IPS-18c (cell line): ENCODE measurements around the gene MUC15.

Source experiments
- H3K4me3 ChIP-seq: 2 replicates; pipeline ENCODE4 v1.7.0; 2013; ENCODE audit warnings: low read depth, mild to moderate bottlenecking, low read length, moderate library complexity; ENCODE audit not compliant: insufficient read depth
- H3K9me3 ChIP-seq: one replicate; pipeline ENCODE4 v1.6.1; 2013; ENCODE audit warnings: mild to moderate bottlenecking, low read length, moderate library complexity; ENCODE audit not compliant: control insufficient read depth, insufficient read depth

The MUC15 gene

GRCh38 chr11:26580929-26581328, 8.9 kb upstream of the MUC15 start:
- H3K9me3 ChIP-seq, result no peaks in the 10 kb centered on the region
- H3K4me3 ChIP-seq, result no peak overlapping the region

- Histone ChIP-seq H3K4me3 (no peak overlapping the region), H3K9me3 (no peaks in the 10 kb centered on the region)
Observed at GRCh38 chr11:26579683-26580082, 7.6 kb upstream of the MUC15 start.

GRCh38 chr11:26578998-26579661, 7.1 kb upstream of the MUC15 start:
- no peak overlapping the region for H3K4me3 ChIP-seq

GRCh38 chr11:26575946-26576345, 3.9 kb upstream of the MUC15 start:
- Histone ChIP-seq H3K9me3 (no peaks in the 10 kb centered on the region), H3K4me3 (no peak overlapping the region)

More at GRCh38 chr11:26578998-26579661, 7.1 kb upstream of the MUC15 start:
- no peaks in the 10 kb centered on the region for H3K9me3 ChIP-seq

GRCh38 chr11:26573896-26574295, 1.8 kb upstream of the MUC15 start:
- no peaks in the 10 kb centered on the region for H3K9me3 ChIP-seq

GRCh38 chr11:26572770-26573402, 823 bp upstream of the MUC15 start:
- no peaks in the 10 kb centered on the region for H3K9me3 ChIP-seq
- no peak overlapping the region for H3K4me3 ChIP-seq

More at GRCh38 chr11:26573896-26574295, 1.8 kb upstream of the MUC15 start:
- H3K4me3 ChIP-seq, result no peak overlapping the region

GRCh38 chr11:26569646-26570045, 2.4 kb downstream of the MUC15 start:
- H3K4me3 ChIP-seq, result no peak overlapping the region
- no peaks in the 10 kb centered on the region for H3K9me3 ChIP-seq

- Histone ChIP-seq H3K9me3 (no peaks in the 10 kb centered on the region), H3K4me3 (no peak overlapping the region)
Observed at GRCh38 chr11:26558190-26558589, 13.9 kb downstream of the MUC15 start.

GRCh38 chr11:26557666-26558065, 14.4 kb downstream of the MUC15 start:
- Histone ChIP-seq H3K4me3 (no peak overlapping the region), H3K9me3 (no peaks in the 10 kb centered on the region)

- H3K9me3 ChIP-seq, result no peaks in the 10 kb centered on the region
- H3K4me3 ChIP-seq, result no peak overlapping the region
Observed at GRCh38 chr11:26556582-26556981, 15.5 kb downstream of the MUC15 start.

GRCh38 chr11:26554455-26554854, 17.6 kb downstream of the MUC15 start:
- no peaks in the 10 kb centered on the region for H3K9me3 ChIP-seq
- no peak overlapping the region for H3K4me3 ChIP-seq

- Histone ChIP-seq H3K9me3 (no peaks in the 10 kb centered on the region), H3K4me3 (no peak overlapping the region)
Observed at GRCh38 chr11:26553182-26553581, 18.9 kb downstream of the MUC15 start.

- H3K4me3 ChIP-seq, result no peak overlapping the region
Observed at GRCh38 chr11:26551186-26551801, 20.8 kb downstream of the MUC15 start.

GRCh38 chr11:26550022-26550421, 22.0 kb downstream of the MUC15 start:
- Histone ChIP-seq H3K9me3 (no peaks in the 10 kb centered on the region), H3K4me3 (no peak overlapping the region)

More at GRCh38 chr11:26551186-26551801, 20.8 kb downstream of the MUC15 start:
- H3K9me3 ChIP-seq, result no peaks in the 10 kb centered on the region

- Histone ChIP-seq H3K4me3 (no peak overlapping the region), H3K9me3 (no peaks in the 10 kb centered on the region)
Observed at GRCh38 chr11:26549176-26549575, 22.9 kb downstream of the MUC15 start.

GRCh38 chr11:26541870-26542269, 30.2 kb downstream of the MUC15 start:
- Histone ChIP-seq H3K4me3 (no peak overlapping the region), H3K9me3 (no peaks in the 10 kb centered on the region)

GRCh38 chr11:26539517-26539916, 32.5 kb downstream of the MUC15 start:
- Histone ChIP-seq H3K4me3 (no peak overlapping the region), H3K9me3 (no peaks in the 10 kb centered on the region)

- no peaks in the 10 kb centered on the region for H3K9me3 ChIP-seq
- no peak overlapping the region for H3K4me3 ChIP-seq
Observed at GRCh38 chr11:26537341-26537740, 34.7 kb downstream of the MUC15 start.
